ENCODE measurements around the gene BTF3L4.
"Not testable (repeated sequence)": the region's sequence is repeated elsewhere in the genome, so short reads cannot be mapped to it uniquely, and the experiment has no call there.

BTF3L4 gene

GRCh38 chr1:52072291-52072690 lies 16.2 kb downstream of the BTF3L4 start:
- H3K27me3 ChIP-seq (ENCODE audit: insufficient read depth, poor library complexity, severe bottlenecking), result no peaks in the 10 kb centered on the region
- H3K27ac ChIP-seq (ENCODE audit: poor library complexity, severe bottlenecking), result no peak overlapping the region
- H3K4me1 ChIP-seq (ENCODE audit: insufficient read depth, poor library complexity, severe bottlenecking), result no peaks in the 10 kb centered on the region
- no peaks in the 10 kb centered on the region for H3K9me3 ChIP-seq (ENCODE audit: severe bottlenecking)
- no peak for TF ChIP-seq CTCF (IDR thresholded peaks at IDR 0.05; ENCODE audit: poor library complexity, severe bottlenecking)
- DNase-seq (ENCODE audit: low spot score) (no peak), ATAC-seq (ENCODE audit: low read depth) (no peak)
- peaks cover 83% of the 10 kb centered on the region for H3K36me3 ChIP-seq (ENCODE audit: low read depth)
- no peak overlapping the region for H3K4me3 ChIP-seq (ENCODE audit: severe bottlenecking)

- ATAC-seq (ENCODE audit: low read depth); H3K9me3 ChIP-seq (ENCODE audit: severe bottlenecking); DNase-seq (ENCODE audit: low spot score); H3K27ac ChIP-seq (ENCODE audit: poor library complexity, severe bottlenecking); H3K27me3 ChIP-seq (ENCODE audit: insufficient read depth, poor library complexity, severe bottlenecking); H3K4me3 ChIP-seq (ENCODE audit: severe bottlenecking); H3K4me1 ChIP-seq (ENCODE audit: insufficient read depth, poor library complexity, severe bottlenecking): not testable (repeated sequence)
- H3K36me3 ChIP-seq (ENCODE audit: low read depth), result peaks cover 65% of the 10 kb centered on the region
Measured at GRCh38 chr1:52077277-52077676, 21.2 kb downstream of the BTF3L4 start.

- H3K4me3 ChIP-seq (ENCODE audit: severe bottlenecking), result no peak overlapping the region
- no peak overlapping the region for H3K27ac ChIP-seq (ENCODE audit: poor library complexity, severe bottlenecking)
- H3K27me3 ChIP-seq (ENCODE audit: insufficient read depth, poor library complexity, severe bottlenecking), result no peaks in the 10 kb centered on the region
- DNase-seq (ENCODE audit: low spot score), result no peak
- no peak for TF ChIP-seq CTCF (IDR thresholded peaks at IDR 0.05; ENCODE audit: poor library complexity, severe bottlenecking)
- no peaks in the 10 kb centered on the region for H3K9me3 ChIP-seq (ENCODE audit: severe bottlenecking)
- H3K4me1 ChIP-seq (ENCODE audit: insufficient read depth, poor library complexity, severe bottlenecking), result no peaks in the 10 kb centered on the region
- ATAC-seq (ENCODE audit: low read depth), result no peak
- H3K36me3 ChIP-seq (ENCODE audit: low read depth), result peaks cover 55% of the 10 kb centered on the region
Measured at GRCh38 chr1:52080014-52080415, 23.9 kb downstream of the BTF3L4 start.

- DNase-seq (ENCODE audit: low spot score); H3K27me3 ChIP-seq (ENCODE audit: insufficient read depth, poor library complexity, severe bottlenecking); H3K9me3 ChIP-seq (ENCODE audit: severe bottlenecking); H3K4me1 ChIP-seq (ENCODE audit: insufficient read depth, poor library complexity, severe bottlenecking); ATAC-seq (ENCODE audit: low read depth); H3K4me3 ChIP-seq (ENCODE audit: severe bottlenecking); H3K27ac ChIP-seq (ENCODE audit: poor library complexity, severe bottlenecking): not testable (repeated sequence)
- peaks cover 73% of the 10 kb centered on the region for H3K36me3 ChIP-seq (ENCODE audit: low read depth)
Measured at GRCh38 chr1:52087892-52088291, 31.8 kb downstream of the BTF3L4 start.

- not testable (repeated sequence) for ATAC-seq (ENCODE audit: low read depth); H3K27ac ChIP-seq (ENCODE audit: poor library complexity, severe bottlenecking); H3K27me3 ChIP-seq (ENCODE audit: insufficient read depth, poor library complexity, severe bottlenecking); H3K9me3 ChIP-seq (ENCODE audit: severe bottlenecking); H3K4me3 ChIP-seq (ENCODE audit: severe bottlenecking); DNase-seq (ENCODE audit: low spot score); H3K4me1 ChIP-seq (ENCODE audit: insufficient read depth, poor library complexity, severe bottlenecking)
- H3K36me3 ChIP-seq (ENCODE audit: low read depth), result peaks cover 21% of the 10 kb centered on the region
Measured at GRCh38 chr1:52094300-52094699, 38.2 kb downstream of the BTF3L4 start.

- ATAC-seq (ENCODE audit: low read depth) (no peak), DNase-seq (ENCODE audit: low spot score) (no peak)
- Histone ChIP-seq H3K4me1 (ENCODE audit: insufficient read depth, poor library complexity, severe bottlenecking) (no peaks in the 10 kb centered on the region), H3K36me3 (ENCODE audit: low read depth) (peaks cover 4% of the 10 kb centered on the region), H3K4me3 (ENCODE audit: severe bottlenecking) (no peak overlapping the region), H3K9me3 (ENCODE audit: severe bottlenecking) (no peaks in the 10 kb centered on the region), H3K27me3 (ENCODE audit: insufficient read depth, poor library complexity, severe bottlenecking) (no peaks in the 10 kb centered on the region), H3K27ac (ENCODE audit: poor library complexity, severe bottlenecking) (no peak overlapping the region)
- no peak for TF ChIP-seq CTCF (IDR thresholded peaks at IDR 0.05; ENCODE audit: poor library complexity, severe bottlenecking)
Measured at GRCh38 chr1:52096216-52096615, 40.1 kb downstream of the BTF3L4 start.

All from RWPE2 (cell line).